Transverse colon (tissue), 3 donors: Measurements from ENCODE around the gene CHMP4B.

ENCODE experiments used
- CTCF ChIP-seq, 5 experiments: fragments of 200-600 bp in 3 of 5; fragments of 450-650 bp in 2 of 5; sonication (generic) in 3 of 5; IDR thresholded peaks; 1 replicate in 2 of 5; 2 replicates in 3 of 5; pipeline ENCODE4 v1.5.1; 2016 to 2017; ENCODE audit warnings: antibody characterized with exemption in 5 of 5, inconsistent platforms in 3 of 5, mild to moderate bottlenecking in 2 of 5, moderate library complexity in 1 of 5
- EP300 ChIP-seq: sonication (generic); formaldehyde crosslinking; IDR thresholded peaks from one replicate; pipeline ENCODE4 v1.6.1; 2017; ENCODE audit warnings: antibody characterized with exemption, low read depth
- POLR2A ChIP-seq: fragments of 450-650 bp; IDR thresholded peaks from one replicate; pipeline ENCODE4 v1.6.1; 2016; ENCODE audit warnings: antibody characterized with exemption, mild to moderate bottlenecking, moderate library complexity

- TF ChIP-seq CTCF (IDR thresholded peaks at IDR 0.05) (no peak), POLR2A (no peak), EP300 (no peak)
Measured at GRCh38 chr20:33777816-33778215, 33.3 kb upstream of the CHMP4B start.
